ENCODE data around the gene CCDC33.

Gene CCDC33

DNA sequence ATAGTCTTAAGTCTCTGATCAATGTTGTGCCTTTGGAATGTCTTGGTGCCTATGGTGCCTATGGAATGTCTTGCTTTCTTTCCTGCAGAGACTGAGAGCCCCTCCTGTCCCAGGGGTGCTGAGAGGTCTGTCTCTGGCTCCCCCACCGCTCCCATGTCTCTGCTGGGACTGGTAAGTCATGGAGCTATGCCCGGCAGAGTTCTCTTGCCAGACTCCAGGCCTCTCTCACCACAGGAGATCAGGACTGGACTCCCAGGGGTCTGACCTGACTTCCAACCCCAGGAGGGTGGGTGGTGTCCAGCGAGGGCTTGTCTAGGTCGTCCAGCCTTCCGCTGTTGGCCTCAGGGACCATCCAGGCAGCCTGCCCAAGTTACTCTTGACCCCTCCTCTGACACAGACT lies 145.4 kb downstream of the CCDC33 start:
- no peak for DNase-seq (ENCODE audit: extremely low read depth, low read depth)
- H3K4me3 ChIP-seq (replicated peaks; ENCODE audit: low read depth, low read length) = no peak overlapping the region

DNA sequence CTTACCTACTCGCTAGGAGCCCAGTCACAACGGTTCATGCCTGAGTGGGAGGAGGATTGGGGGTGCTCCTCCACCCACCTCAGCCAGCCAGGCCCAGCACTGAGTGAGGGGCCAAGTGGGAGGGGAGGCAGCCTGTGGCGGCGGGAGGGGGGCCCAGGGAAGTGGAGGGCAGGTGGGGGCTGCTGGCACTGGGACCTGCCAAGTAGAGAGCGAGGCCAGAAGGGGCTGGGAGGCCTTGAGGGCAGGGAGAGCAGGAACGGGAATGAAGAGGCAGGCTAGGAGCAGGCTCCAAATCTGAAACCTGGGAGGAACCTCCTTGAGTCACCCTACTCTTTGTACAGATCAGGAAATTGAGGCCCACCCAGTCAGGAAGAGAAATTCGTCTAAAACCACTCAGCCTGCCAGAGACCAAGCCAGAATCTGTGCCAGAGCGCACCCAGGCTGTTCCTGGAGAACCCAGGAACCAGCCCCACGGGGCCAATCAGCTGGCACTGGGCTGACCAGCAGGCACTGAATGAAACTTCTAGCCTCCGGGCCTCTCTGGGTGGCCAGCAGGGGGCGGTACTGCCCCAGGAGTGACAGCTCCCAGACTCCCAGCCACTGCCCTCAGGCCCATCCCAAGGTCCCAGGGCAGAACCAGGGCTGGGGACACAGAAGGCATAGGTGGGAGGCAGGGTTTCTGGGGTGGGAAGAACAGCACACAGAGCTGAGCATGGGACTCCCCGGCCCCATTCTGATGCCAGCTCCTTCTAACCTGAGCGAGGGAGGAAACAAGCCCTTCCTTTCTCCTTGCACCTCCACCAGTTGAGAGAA lies 146.1 kb downstream of the CCDC33 start:
- no peak overlapping the region for H3K4me3 ChIP-seq (replicated peaks; ENCODE audit: low read depth, low read length)
- TF ChIP-seq, protein P1, sequence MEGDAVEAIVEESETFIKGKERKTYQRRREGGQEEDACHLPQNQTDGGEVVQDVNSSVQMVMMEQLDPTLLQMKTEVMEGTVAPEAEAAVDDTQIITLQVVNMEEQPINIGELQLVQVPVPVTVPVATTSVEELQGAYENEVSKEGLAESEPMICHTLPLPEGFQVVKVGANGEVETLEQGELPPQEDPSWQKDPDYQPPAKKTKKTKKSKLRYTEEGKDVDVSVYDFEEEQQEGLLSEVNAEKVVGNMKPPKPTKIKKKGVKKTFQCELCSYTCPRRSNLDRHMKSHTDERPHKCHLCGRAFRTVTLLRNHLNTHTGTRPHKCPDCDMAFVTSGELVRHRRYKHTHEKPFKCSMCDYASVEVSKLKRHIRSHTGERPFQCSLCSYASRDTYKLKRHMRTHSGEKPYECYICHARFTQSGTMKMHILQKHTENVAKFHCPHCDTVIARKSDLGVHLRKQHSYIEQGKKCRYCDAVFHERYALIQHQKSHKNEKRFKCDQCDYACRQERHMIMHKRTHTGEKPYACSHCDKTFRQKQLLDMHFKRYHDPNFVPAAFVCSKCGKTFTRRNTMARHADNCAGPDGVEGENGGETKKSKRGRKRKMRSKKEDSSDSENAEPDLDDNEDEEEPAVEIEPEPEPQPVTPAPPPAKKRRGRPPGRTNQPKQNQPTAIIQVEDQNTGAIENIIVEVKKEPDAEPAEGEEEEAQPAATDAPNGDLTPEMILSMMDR (IDR thresholded peaks at IDR 0.05; ENCODE audit: low read depth, low read length, missing control alignments) = peak; percentile 96
- DNase-seq (ENCODE audit: extremely low read depth, low read depth) = peak; percentile 52

More for the DNA sequence above, 145.4 kb downstream of the CCDC33 start:
- TF ChIP-seq, protein P1 (IDR thresholded peaks at IDR 0.05; ENCODE audit: low read depth, low read length, missing control alignments) = no peak

DNA sequence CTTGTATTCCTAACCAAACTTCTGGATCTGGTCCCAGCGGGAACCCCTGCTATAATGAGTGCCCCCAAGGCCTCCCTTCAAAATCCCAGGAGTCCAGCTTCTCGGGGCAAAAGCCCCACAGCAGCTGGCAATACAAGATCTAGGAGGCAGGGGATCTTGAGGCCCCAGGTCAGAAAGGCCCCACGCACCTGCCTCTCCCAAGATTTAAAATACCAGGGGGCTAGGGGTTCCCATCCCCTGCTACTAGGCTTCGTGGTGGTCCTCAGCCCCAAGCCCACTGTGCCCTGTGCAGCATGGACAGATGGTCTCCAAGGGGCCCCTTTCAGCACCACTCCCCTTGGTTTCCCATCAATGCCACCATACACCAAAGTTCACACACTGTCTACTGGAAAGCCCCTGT lies 147.2 kb downstream of the CCDC33 start:
- TF ChIP-seq, protein P1 (IDR thresholded peaks at IDR 0.05; ENCODE audit: low read depth, low read length, missing control alignments) = no peak
- no peak overlapping the region for H3K4me3 ChIP-seq (replicated peaks; ENCODE audit: low read depth, low read length)

DNA sequence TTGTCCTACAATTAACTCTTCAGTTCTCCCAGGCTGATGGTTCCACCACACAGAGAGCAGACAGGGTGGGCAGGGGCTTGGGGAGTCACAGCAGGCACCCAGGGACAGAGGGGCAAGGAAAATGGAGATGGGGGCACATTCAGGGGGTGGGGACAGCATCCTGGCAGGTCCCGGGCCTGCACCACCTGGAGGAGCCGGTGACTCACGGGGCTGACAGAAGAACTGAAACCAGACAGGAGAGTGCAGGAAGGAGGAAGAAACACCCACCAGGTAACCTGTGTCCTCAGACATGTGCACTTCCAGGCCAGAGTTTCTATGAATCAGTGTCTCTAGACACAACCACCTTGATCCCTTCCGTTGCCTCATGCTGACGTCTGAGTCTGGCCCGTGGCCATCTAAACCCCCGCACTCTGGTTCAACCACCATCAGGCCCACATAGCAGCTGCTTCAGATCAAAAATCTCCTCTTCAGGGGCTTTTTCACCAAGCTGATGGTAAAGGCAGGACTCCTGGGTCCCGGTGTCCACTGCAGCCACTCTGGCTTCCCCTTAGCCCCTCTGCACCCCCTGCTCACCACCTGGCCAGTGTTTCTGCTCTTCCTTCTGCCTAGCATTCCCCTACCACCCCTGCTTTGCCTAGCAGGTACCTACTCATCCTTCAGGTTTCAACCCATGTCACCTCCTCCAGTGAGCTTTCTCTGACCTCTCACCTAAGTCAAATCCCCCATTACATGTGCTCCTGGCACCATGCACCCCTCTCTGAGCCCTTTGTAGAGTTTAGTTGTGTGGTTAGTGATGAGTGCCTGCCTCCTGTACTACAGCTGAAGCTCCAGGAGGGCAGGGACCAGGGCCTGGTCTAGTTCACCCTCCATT lies 147.8 kb downstream of the CCDC33 start:
- TF ChIP-seq, protein P1 (IDR thresholded peaks at IDR 0.05; ENCODE audit: low read depth, low read length, missing control alignments) = no peak
- no peak overlapping the region for H3K4me3 ChIP-seq (replicated peaks; ENCODE audit: low read depth, low read length)
- no peak for DNase-seq (ENCODE audit: extremely low read depth, low read depth)

More for the DNA sequence above, 147.2 kb downstream of the CCDC33 start:
- no peak for DNase-seq (ENCODE audit: extremely low read depth, low read depth)

DNA sequence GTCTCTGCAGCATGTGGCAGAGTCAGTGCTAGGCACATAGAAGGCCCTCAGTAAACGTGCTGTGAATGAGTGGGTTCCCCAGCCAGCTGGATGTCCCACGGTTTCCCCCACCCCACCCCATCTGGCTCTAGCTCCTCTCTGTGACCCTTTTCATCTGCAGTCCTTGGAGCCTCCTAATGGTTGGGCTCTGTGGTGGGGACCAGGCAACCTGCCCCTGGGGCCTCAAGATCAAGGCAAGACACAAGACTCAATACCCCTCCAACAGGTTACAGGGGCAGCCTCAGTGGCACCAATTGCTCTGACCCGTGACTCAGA lies 148.4 kb downstream of the CCDC33 start:
- no peak for DNase-seq (ENCODE audit: extremely low read depth, low read depth)
- TF ChIP-seq, protein P1 (IDR thresholded peaks at IDR 0.05; ENCODE audit: low read depth, low read length, missing control alignments) = no peak
- no peak overlapping the region for H3K4me3 ChIP-seq (replicated peaks; ENCODE audit: low read depth, low read length)

DNA sequence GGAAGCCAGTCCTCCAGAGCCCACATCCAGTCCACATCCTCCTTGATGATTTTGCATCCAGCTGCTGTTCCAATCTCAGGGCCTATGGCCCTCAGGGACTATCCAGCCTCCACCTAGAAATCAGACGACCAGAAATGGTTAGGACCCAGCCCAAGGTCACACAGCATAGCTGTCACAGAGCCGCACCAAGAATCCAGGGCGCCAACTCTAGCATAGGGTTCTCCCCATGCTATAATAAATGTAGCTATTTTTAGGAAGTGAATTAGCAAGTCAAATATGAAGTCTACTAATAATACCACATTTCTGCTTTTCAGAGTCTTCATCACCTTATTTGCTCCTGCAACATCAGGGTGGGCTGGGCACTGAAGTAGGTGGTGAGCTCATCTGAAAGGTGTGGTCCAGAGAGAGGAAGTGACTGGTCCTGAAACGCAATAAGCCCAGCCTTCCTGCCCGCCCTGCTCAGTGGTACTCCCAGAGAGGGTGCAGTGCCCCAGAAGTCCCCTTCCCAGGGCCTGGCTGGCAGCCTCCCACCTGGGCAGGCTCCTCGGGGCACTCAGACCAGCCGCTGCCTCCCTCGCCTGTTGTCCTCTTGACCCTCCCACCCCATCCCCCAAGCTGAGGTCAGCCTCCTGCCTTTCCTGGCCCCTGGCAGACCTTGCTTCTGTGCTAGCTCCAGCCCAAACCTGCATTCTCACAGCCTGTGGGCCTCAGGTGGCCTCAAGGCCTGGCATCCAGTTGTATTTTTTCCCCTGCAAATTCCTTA lies 148.9 kb downstream of the CCDC33 start:
- TF ChIP-seq, protein P1 (IDR thresholded peaks at IDR 0.05; ENCODE audit: low read depth, low read length, missing control alignments) = no peak
- no peak for DNase-seq (ENCODE audit: extremely low read depth, low read depth)
- no peak overlapping the region for H3K4me3 ChIP-seq (replicated peaks; ENCODE audit: low read depth, low read length)
